ENCODE measurements around the gene ADAT1.

- no peak for TF ChIP-seq POLR2AphosphoS5 (IDR thresholded peaks at IDR 0.05)
- TF ChIP-seq CTCF (IDR thresholded peaks at IDR 0.05): no peak
- no peak for TF ChIP-seq POLR2A (IDR thresholded peaks at IDR 0.05)
Observed at GRCh38 chr16:75567911-75568310, 55.2 kb downstream of the ADAT1 start.

Measured in breast epithelium (tissue), 3 donors.